Parathyroid adenoma (tissue), 2 donors: Measurements from ENCODE around the gene MAP3K20.
"Not testable (repeated sequence)": the region's sequence is repeated elsewhere in the genome, so short reads cannot be mapped to it uniquely, and the experiment has no call there.

ENCODE experiments used
- H2AFZ ChIP-seq: fragments of 300-600 bp; sonication (generic); one replicate; pipeline ENCODE4 v1.7.0; 2017; ENCODE audit warnings: antibody characterized with exemption, mild to moderate bottlenecking
- H3K27ac ChIP-seq: fragments of 300-600 bp; sonication (generic); one replicate; pipeline ENCODE4 v1.7.0; 2017
- H3K27me3 ChIP-seq: fragments of 300-600 bp; sonication (generic); one replicate; pipeline ENCODE4 v1.7.0; 2017; ENCODE audit warnings: low read length; ENCODE audit not compliant: control insufficient read depth, insufficient read depth
- H3K36me3 ChIP-seq: fragments of 300-600 bp; sonication (generic); one replicate; pipeline ENCODE4 v1.7.0; 2017; ENCODE audit warnings: low read length; ENCODE audit not compliant: control insufficient read depth, insufficient read depth
- H3K4me1 ChIP-seq: fragments of 300-600 bp; sonication (generic); one replicate; pipeline ENCODE4 v1.7.0; 2017; ENCODE audit warnings: control low read depth
- H3K4me2 ChIP-seq: fragments of 300-600 bp; sonication (generic); one replicate; pipeline ENCODE4 v1.7.0; 2017; ENCODE audit warnings: low read length
- H3K4me3 ChIP-seq: fragments of 300-600 bp; sonication (generic); one replicate; pipeline ENCODE4 v1.7.0; 2017; ENCODE audit warnings: low read depth, low read length
- H3K79me2 ChIP-seq: fragments of 300-600 bp; sonication (generic); one replicate; pipeline ENCODE4 v1.7.0; 2017; ENCODE audit warnings: control low read depth
- H3K9ac ChIP-seq: fragments of 300-600 bp; sonication (generic); one replicate; pipeline ENCODE4 v1.7.0; 2017; ENCODE audit warnings: mild to moderate bottlenecking
- H3K9me3 ChIP-seq: fragments of 300-600 bp; sonication (generic); one replicate; pipeline ENCODE4 v1.7.0; 2017; ENCODE audit warnings: low read length; ENCODE audit not compliant: control insufficient read depth
- CTCF ChIP-seq: fragments of 300-600 bp; sonication (generic); IDR thresholded peaks from one replicate; pipeline ENCODE4 v1.7.0; 2017; ENCODE audit warnings: antibody characterized with exemption, mild to moderate bottlenecking
- donor health status: primary hyperparathyroidism.

Gene MAP3K20

GRCh38 chr2:173090973-173091660 lies 15.5 kb downstream of the MAP3K20 start:
- H3K9ac ChIP-seq, result no peak overlapping the region
- no peak overlapping the region for H3K4me3 ChIP-seq
- peaks cover 14% of the 10 kb centered on the region for H3K79me2 ChIP-seq
- peak overlapping the region; percentile 13 for H3K4me2 ChIP-seq
- H3K36me3 ChIP-seq, result no peaks in the 10 kb centered on the region
- no peaks in the 10 kb centered on the region for H3K27me3 ChIP-seq
- peak; percentile 57 for TF ChIP-seq CTCF
- no peaks in the 10 kb centered on the region for H3K9me3 ChIP-seq
- H3K27ac ChIP-seq, result peak overlapping the region; percentile 90
- peaks cover 44% of the 10 kb centered on the region for H3K4me1 ChIP-seq
- H2AFZ ChIP-seq, result peak overlapping the region; percentile 73

GRCh38 chr2:173091910-173092309 lies 16.3 kb downstream of the MAP3K20 start:
- TF ChIP-seq CTCF, result no peak
- Histone ChIP-seq H3K79me2 (peaks cover 18% of the 10 kb centered on the region), H3K9me3 (no peaks in the 10 kb centered on the region), H3K4me3 (no peak overlapping the region), H2AFZ (peak overlapping the region; percentile 73), H3K4me2 (no peak overlapping the region), H3K36me3 (no peaks in the 10 kb centered on the region), H3K27ac (peak overlapping the region; percentile 90), H3K9ac (no peak overlapping the region), H3K4me1 (peaks cover 36% of the 10 kb centered on the region), H3K27me3 (no peaks in the 10 kb centered on the region)

GRCh38 chr2:173092844-173093402 lies 17.3 kb downstream of the MAP3K20 start:
- H3K9ac ChIP-seq, result no peak overlapping the region
- no peaks in the 10 kb centered on the region for H3K9me3 ChIP-seq
- no peaks in the 10 kb centered on the region for H3K36me3 ChIP-seq
- no peak overlapping the region for H3K4me2 ChIP-seq
- H3K27ac ChIP-seq, result no peak overlapping the region
- H2AFZ ChIP-seq, result no peak overlapping the region
- no peak overlapping the region for H3K4me3 ChIP-seq
- peaks cover 27% of the 10 kb centered on the region for H3K4me1 ChIP-seq
- H3K79me2 ChIP-seq, result peaks cover 25% of the 10 kb centered on the region
- no peak for TF ChIP-seq CTCF
- H3K27me3 ChIP-seq, result no peaks in the 10 kb centered on the region

- H3K27ac ChIP-seq, H2AFZ ChIP-seq, H3K9ac ChIP-seq, H3K27me3 ChIP-seq, H3K4me3 ChIP-seq, H3K36me3 ChIP-seq, H3K4me2 ChIP-seq, H3K9me3 ChIP-seq: not testable (repeated sequence)
- peaks cover 25% of the 10 kb centered on the region for H3K4me1 ChIP-seq
- H3K79me2 ChIP-seq, result peaks cover 29% of the 10 kb centered on the region
These were observed 18.0 kb downstream of the MAP3K20 start for GRCh38 chr2:173093617-173094016.

- Histone ChIP-seq H3K4me3 (no peak overlapping the region), H3K27ac (no peak overlapping the region), H3K4me2 (no peak overlapping the region), H3K4me1 (peaks cover 25% of the 10 kb centered on the region), H3K36me3 (no peaks in the 10 kb centered on the region), H3K79me2 (peaks cover 34% of the 10 kb centered on the region), H3K9ac (no peak overlapping the region), H2AFZ (no peak overlapping the region), H3K27me3 (no peaks in the 10 kb centered on the region), H3K9me3 (no peaks in the 10 kb centered on the region)
- TF ChIP-seq CTCF, result no peak
These were observed 19.1 kb downstream of the MAP3K20 start for GRCh38 chr2:173094731-173095130.
